ENCODE measurements around the gene OSTN. TPM values are rescaled to one million over a fixed set of nuclear protein-coding genes. Genes with fewer than 3 reads are reported as not detected.

The OSTN gene
- total RNA-seq, 1 experiment from 2014 or later: not detected

GRCh38 chr3:191154827-191155226 lies 44.2 kb upstream of the OSTN start:
- POLR2A ChIA-PET: interaction anchor here (0.6 kb wide), 1 partner anchor 21 kb away, joined by 7 read pairs; no protein-coding TSS in a partner anchor
- no peak overlapping the region for H3K27ac ChIP-seq (ENCODE audit: low read length)
- peaks cover 27% of the 10 kb centered on the region; the same call in 1 of the 2 replicates for H3K9me3 ChIP-seq (ENCODE audit: control insufficient read depth, insufficient read depth, low read depth, low read length)
- in situ Hi-C loops (cut with HindIII; ENCODE audit: low pct_unique_long_range_greater_than_20kb, low sequenced_read_pairs) (no loop called here), intact Hi-C loops (cut with micrococcal nuclease; ENCODE audit: unreplicated experiment) (no loop called here)
- no peak for DNase-seq (ENCODE audit: low read depth, low spot score)
- no peak for ATAC-seq
- no peaks in the 10 kb centered on the region for H3K36me3 ChIP-seq (ENCODE audit: control insufficient read depth, insufficient read depth, low read length)
- BruUV-seq (replicated peaks): no TSS peak
- no peaks in the 10 kb centered on the region for H3K27me3 ChIP-seq (ENCODE audit: control insufficient read depth, insufficient read depth, low read length)
- no peak for TF ChIP-seq TCF7L2 (IDR thresholded peaks at IDR 0.05; ENCODE audit: low read depth, low read length)
- no peak for TF ChIP-seq POLR2AphosphoS5 (IDR thresholded peaks at IDR 0.05; ENCODE audit: low read depth, low read length)
- TF ChIP-seq SIN3A (IDR thresholded peaks at IDR 0.05; ENCODE audit: borderline replicate concordance, insufficient read depth, low read depth, low read length): no peak
- TF ChIP-seq, protein P1, sequence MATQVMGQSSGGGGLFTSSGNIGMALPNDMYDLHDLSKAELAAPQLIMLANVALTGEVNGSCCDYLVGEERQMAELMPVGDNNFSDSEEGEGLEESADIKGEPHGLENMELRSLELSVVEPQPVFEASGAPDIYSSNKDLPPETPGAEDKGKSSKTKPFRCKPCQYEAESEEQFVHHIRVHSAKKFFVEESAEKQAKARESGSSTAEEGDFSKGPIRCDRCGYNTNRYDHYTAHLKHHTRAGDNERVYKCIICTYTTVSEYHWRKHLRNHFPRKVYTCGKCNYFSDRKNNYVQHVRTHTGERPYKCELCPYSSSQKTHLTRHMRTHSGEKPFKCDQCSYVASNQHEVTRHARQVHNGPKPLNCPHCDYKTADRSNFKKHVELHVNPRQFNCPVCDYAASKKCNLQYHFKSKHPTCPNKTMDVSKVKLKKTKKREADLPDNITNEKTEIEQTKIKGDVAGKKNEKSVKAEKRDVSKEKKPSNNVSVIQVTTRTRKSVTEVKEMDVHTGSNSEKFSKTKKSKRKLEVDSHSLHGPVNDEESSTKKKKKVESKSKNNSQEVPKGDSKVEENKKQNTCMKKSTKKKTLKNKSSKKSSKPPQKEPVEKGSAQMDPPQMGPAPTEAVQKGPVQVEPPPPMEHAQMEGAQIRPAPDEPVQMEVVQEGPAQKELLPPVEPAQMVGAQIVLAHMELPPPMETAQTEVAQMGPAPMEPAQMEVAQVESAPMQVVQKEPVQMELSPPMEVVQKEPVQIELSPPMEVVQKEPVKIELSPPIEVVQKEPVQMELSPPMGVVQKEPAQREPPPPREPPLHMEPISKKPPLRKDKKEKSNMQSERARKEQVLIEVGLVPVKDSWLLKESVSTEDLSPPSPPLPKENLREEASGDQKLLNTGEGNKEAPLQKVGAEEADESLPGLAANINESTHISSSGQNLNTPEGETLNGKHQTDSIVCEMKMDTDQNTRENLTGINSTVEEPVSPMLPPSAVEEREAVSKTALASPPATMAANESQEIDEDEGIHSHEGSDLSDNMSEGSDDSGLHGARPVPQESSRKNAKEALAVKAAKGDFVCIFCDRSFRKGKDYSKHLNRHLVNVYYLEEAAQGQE (IDR thresholded peaks at IDR 0.05; ENCODE audit: insufficient read depth in 1 of 2, low read depth in 2 of 2, low read length in 1 of 2): no peak
- TF ChIP-seq, protein P2, sequence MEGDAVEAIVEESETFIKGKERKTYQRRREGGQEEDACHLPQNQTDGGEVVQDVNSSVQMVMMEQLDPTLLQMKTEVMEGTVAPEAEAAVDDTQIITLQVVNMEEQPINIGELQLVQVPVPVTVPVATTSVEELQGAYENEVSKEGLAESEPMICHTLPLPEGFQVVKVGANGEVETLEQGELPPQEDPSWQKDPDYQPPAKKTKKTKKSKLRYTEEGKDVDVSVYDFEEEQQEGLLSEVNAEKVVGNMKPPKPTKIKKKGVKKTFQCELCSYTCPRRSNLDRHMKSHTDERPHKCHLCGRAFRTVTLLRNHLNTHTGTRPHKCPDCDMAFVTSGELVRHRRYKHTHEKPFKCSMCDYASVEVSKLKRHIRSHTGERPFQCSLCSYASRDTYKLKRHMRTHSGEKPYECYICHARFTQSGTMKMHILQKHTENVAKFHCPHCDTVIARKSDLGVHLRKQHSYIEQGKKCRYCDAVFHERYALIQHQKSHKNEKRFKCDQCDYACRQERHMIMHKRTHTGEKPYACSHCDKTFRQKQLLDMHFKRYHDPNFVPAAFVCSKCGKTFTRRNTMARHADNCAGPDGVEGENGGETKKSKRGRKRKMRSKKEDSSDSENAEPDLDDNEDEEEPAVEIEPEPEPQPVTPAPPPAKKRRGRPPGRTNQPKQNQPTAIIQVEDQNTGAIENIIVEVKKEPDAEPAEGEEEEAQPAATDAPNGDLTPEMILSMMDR (IDR thresholded peaks at IDR 0.05): no peak
- no peak overlapping the region for H3K4me3 ChIP-seq (ENCODE audit: low read depth in 2 of 2, low read length in 2 of 2)
- CTCF ChIA-PET: no interaction called here
- H3K4me1 ChIP-seq (ENCODE audit: control insufficient read depth, insufficient read depth, low read length): no peaks in the 10 kb centered on the region

GRCh38 chr3:191158247-191158646 lies 40.8 kb upstream of the OSTN start:
- H3K4me3 ChIP-seq (ENCODE audit: low read depth in 2 of 2, low read length in 2 of 2): no peak overlapping the region
- H3K27me3 ChIP-seq (ENCODE audit: control insufficient read depth, insufficient read depth, low read length): no peaks in the 10 kb centered on the region
- ATAC-seq (no peak), DNase-seq (ENCODE audit: low read depth, low spot score) (no peak)
- intact Hi-C loops (cut with micrococcal nuclease; ENCODE audit: unreplicated experiment): no loop called here
- TF ChIP-seq, protein P2 (IDR thresholded peaks at IDR 0.05): no peak
- TF ChIP-seq TCF7L2 (IDR thresholded peaks at IDR 0.05; ENCODE audit: low read depth, low read length): no peak
- TF ChIP-seq, protein P1 (IDR thresholded peaks at IDR 0.05; ENCODE audit: insufficient read depth in 1 of 2, low read depth in 2 of 2, low read length in 1 of 2): no peak
- TF ChIP-seq SIN3A (IDR thresholded peaks at IDR 0.05; ENCODE audit: borderline replicate concordance, insufficient read depth, low read depth, low read length): no peak
- TF ChIP-seq POLR2AphosphoS5 (IDR thresholded peaks at IDR 0.05; ENCODE audit: low read depth, low read length): no peak
- in situ Hi-C loops (cut with HindIII; ENCODE audit: low pct_unique_long_range_greater_than_20kb, low sequenced_read_pairs): no loop called here
- ChIA-PET CTCF (no interaction called here), POLR2A (no interaction called here)
- H3K27ac ChIP-seq (ENCODE audit: low read length): no peak overlapping the region
- no peaks in the 10 kb centered on the region for H3K4me1 ChIP-seq (ENCODE audit: control insufficient read depth, insufficient read depth, low read length)
- no TSS peak for BruUV-seq (replicated peaks)
- H3K9me3 ChIP-seq (ENCODE audit: control insufficient read depth, insufficient read depth, low read depth, low read length): peaks cover 31% of the 10 kb centered on the region; the same call in 1 of the 2 replicates
- no peaks in the 10 kb centered on the region for H3K36me3 ChIP-seq (ENCODE audit: control insufficient read depth, insufficient read depth, low read length)
